Mesendoderm (in vitro differentiated cells): Measurements from ENCODE around the gene BTBD6.

Experiments used
- DNase-seq: peaks from one replicate; pipeline ENCODE4 v3.0.0; 2013
- H2AK5ac ChIP-seq: 2 replicates; pipeline ENCODE4 v1.6.1; 2013; ENCODE audit warnings: low read length, inconsistent platforms
- H2BK120ac ChIP-seq: 2 replicates; pipeline ENCODE4 v1.6.1; 2013; ENCODE audit warnings: low read depth, mild to moderate bottlenecking, low read length, moderate library complexity, mixed read lengths
- H2BK15ac ChIP-seq: replicated peaks from 2 replicates; pipeline ENCODE4 v1.6.1; 2013; ENCODE audit warnings: low read depth, mild to moderate bottlenecking, moderate library complexity
- H2BK5ac ChIP-seq: 2 replicates; pipeline ENCODE4 v1.6.1; 2013; ENCODE audit warnings: low read length, inconsistent platforms
- H3K18ac ChIP-seq: 2 replicates; pipeline ENCODE4 v1.6.1; 2013; ENCODE audit warnings: mild to moderate bottlenecking, low read length, mixed read lengths
- H3K23ac ChIP-seq: one replicate; pipeline ENCODE4 v1.6.1; 2013; ENCODE audit warnings: low read length
- H3K27ac ChIP-seq: 2 replicates; pipeline ENCODE4 v1.5.1; 2013; ENCODE audit warnings: low read depth, mild to moderate bottlenecking, inconsistent platforms, low read length, moderate library complexity
- H3K27me3 ChIP-seq: 2 replicates; pipeline ENCODE4 v1.6.1; 2013; ENCODE audit warnings: low read length, control low read depth, mild to moderate bottlenecking, inconsistent platforms; ENCODE audit not compliant: insufficient read depth, poor library complexity
- H3K36me3 ChIP-seq: 2 replicates; pipeline ENCODE4 v1.6.1; 2013; ENCODE audit warnings: low read length, inconsistent platforms; ENCODE audit not compliant: control insufficient read depth, insufficient read depth
- H3K4ac ChIP-seq: one replicate; pipeline ENCODE4 v1.6.1; 2013; ENCODE audit warnings: low read depth, mild to moderate bottlenecking, low read length, moderate library complexity
- H3K4me1 ChIP-seq: 2 replicates; pipeline ENCODE4 v1.6.1; 2013; ENCODE audit warnings: low read depth, low read length, inconsistent platforms; ENCODE audit not compliant: control insufficient read depth
- H3K4me2 ChIP-seq: 2 replicates; pipeline ENCODE4 v1.6.1; 2013; ENCODE audit warnings: low read length
- H3K4me3 ChIP-seq: 2 replicates; pipeline ENCODE4 v1.5.1; 2013; ENCODE audit warnings: mild to moderate bottlenecking, low read length
- H3K56ac ChIP-seq: one replicate; pipeline ENCODE4 v1.6.1; 2013; ENCODE audit warnings: low read length
- H3K79me1 ChIP-seq: 2 replicates; pipeline ENCODE4 v1.6.1; 2013; ENCODE audit warnings: low read length, inconsistent platforms
- H3K79me2 ChIP-seq: 2 replicates; pipeline ENCODE4 v1.6.1; 2013; ENCODE audit warnings: mild to moderate bottlenecking, low read length; ENCODE audit not compliant: control insufficient read depth, insufficient read depth
- H3K9ac ChIP-seq: 2 replicates; pipeline ENCODE4 v1.6.1; 2013; ENCODE audit warnings: low read length, inconsistent platforms
- H4K5ac ChIP-seq: one replicate; pipeline ENCODE4 v1.6.1; 2013; ENCODE audit warnings: low read length
- H4K8ac ChIP-seq: one replicate; pipeline ENCODE4 v1.6.1; 2013; ENCODE audit warnings: low read depth, mild to moderate bottlenecking, control low read depth, low read length, moderate library complexity
- WGBS: extraction: QIAGEN DNeasy Blood & Tissue Kit; methylation state at CpG from one replicate; pipeline ENCODE4 v1.1.7; 2013; ENCODE audit warnings: low lambda C conversion rate, missing lambda C conversion rate; ENCODE audit not compliant: insufficient coverage; ENCODE audit errors: extremely low coverage; 5-methylcytosine and 5-hydroxymethylcytosine counted together

The BTBD6 gene

GRCh38 chr14:105251920-105252319 is 3.6 kb downstream of the BTBD6 start:
- H3K4me2 ChIP-seq: no peak overlapping the region
- no peak overlapping the region for H3K56ac ChIP-seq
- H3K9ac ChIP-seq: no peak overlapping the region
- no peak overlapping the region for H4K8ac ChIP-seq
- no peak overlapping the region for H3K23ac ChIP-seq
- no peaks in the 10 kb centered on the region for H3K27me3 ChIP-seq
- no peak overlapping the region for H2BK5ac ChIP-seq
- no peak for DNase-seq
- H2AK5ac ChIP-seq: no peak overlapping the region
- peaks cover 2% of the 10 kb centered on the region for H3K36me3 ChIP-seq
- no peak overlapping the region for H3K4me3 ChIP-seq
- H4K5ac ChIP-seq: no peak overlapping the region
- H3K79me2 ChIP-seq: no peaks in the 10 kb centered on the region
- peaks cover 2% of the 10 kb centered on the region for H3K79me1 ChIP-seq
- no CpG with 5 or more reads among the region's 6 CpGs for WGBS
- no peaks in the 10 kb centered on the region for H3K4me1 ChIP-seq
- H2BK15ac ChIP-seq: no peak overlapping the region
- H3K27ac ChIP-seq: no peak overlapping the region
- H2BK120ac ChIP-seq: no peak overlapping the region
- no peak overlapping the region for H3K4ac ChIP-seq
- no peak overlapping the region for H3K18ac ChIP-seq

DNA sequence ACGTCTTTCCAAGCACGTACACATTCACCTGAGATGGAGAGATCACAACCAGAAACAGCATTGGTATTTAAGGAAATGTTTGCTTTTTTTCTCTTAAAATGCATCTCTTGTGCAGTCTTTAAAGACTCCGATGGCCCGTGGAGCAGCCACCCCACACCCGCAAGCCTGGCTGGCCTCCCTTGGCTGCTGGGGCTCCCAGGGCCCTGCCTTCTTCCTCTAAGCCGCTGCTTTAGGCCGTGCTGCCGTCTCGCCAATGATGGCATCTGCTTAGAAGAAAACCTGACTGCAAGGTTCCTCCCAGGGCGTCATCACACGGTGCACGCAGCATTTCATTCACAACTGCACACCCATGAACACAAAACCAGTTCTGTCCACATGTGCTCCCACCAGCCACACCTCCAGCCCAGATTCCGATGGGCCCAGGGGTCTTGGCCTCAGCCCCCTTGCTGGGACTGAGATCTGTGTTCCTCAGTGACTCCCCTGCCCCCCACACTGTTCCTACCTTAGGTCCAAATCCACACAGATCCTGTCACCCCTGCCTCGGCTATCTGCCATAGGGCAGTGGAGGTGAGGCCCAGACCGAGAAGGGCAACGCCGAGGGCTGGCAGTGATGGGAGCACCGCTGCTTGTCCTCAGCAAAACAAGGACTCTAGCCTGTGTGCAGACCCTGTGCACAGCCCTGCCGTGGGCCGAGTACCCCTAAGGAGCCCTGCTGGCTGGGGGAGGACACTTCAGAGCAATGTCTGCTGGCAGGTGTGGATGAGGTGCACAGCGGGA is 4.4 kb downstream of the BTBD6 start:
- Histone ChIP-seq H3K36me3 (peaks cover 2% of the 10 kb centered on the region), H3K56ac (no peak overlapping the region), H3K23ac (peak overlapping the region; percentile 94), H3K27ac (no peak overlapping the region), H4K5ac (no peak overlapping the region), H3K9ac (no peak overlapping the region), H3K79me2 (no peaks in the 10 kb centered on the region), H2BK15ac (no peak overlapping the region), H2BK5ac (no peak overlapping the region), H2AK5ac (no peak overlapping the region), H3K4ac (no peak overlapping the region), H3K79me1 (peaks cover under 1% of the 10 kb centered on the region), H3K27me3 (no peaks in the 10 kb centered on the region), H3K4me3 (no peak overlapping the region), H2BK120ac (no peak overlapping the region), H3K18ac (no peak overlapping the region), H3K4me2 (no peak overlapping the region), H3K4me1 (no peaks in the 10 kb centered on the region), H4K8ac (no peak overlapping the region)
- no peak for DNase-seq
- no CpG with 5 or more reads among the region's 21 CpGs for WGBS

GRCh38 chr14:105253329-105253682 is 5.0 kb downstream of the BTBD6 start:
- DNase-seq: no peak
- no peak overlapping the region for H3K18ac ChIP-seq
- H3K27me3 ChIP-seq: no peaks in the 10 kb centered on the region
- H3K9ac ChIP-seq: no peak overlapping the region
- no CpG with 5 or more reads among the region's 9 CpGs for WGBS
- H4K8ac ChIP-seq: no peak overlapping the region
- no peaks in the 10 kb centered on the region for H3K79me2 ChIP-seq
- H2BK5ac ChIP-seq: no peak overlapping the region
- H2AK5ac ChIP-seq: no peak overlapping the region
- H3K36me3 ChIP-seq: peaks cover 2% of the 10 kb centered on the region
- H3K4me1 ChIP-seq: no peaks in the 10 kb centered on the region
- H3K4me3 ChIP-seq: no peak overlapping the region
- H2BK120ac ChIP-seq: no peak overlapping the region
- no peak overlapping the region for H3K23ac ChIP-seq
- no peaks in the 10 kb centered on the region for H3K79me1 ChIP-seq
- no peak overlapping the region for H3K4me2 ChIP-seq
- no peak overlapping the region for H4K5ac ChIP-seq
- H3K27ac ChIP-seq: no peak overlapping the region
- no peak overlapping the region for H3K56ac ChIP-seq
- H3K4ac ChIP-seq: no peak overlapping the region
- H2BK15ac ChIP-seq: no peak overlapping the region

GRCh38 chr14:105255021-105255507 is 6.7 kb downstream of the BTBD6 start:
- no peak overlapping the region for H3K56ac ChIP-seq
- H4K8ac ChIP-seq: no peak overlapping the region
- no peak overlapping the region for H3K23ac ChIP-seq
- no peaks in the 10 kb centered on the region for H3K27me3 ChIP-seq
- no peak overlapping the region for H2BK120ac ChIP-seq
- no peak overlapping the region for H2BK15ac ChIP-seq
- H3K27ac ChIP-seq: no peak overlapping the region
- H3K9ac ChIP-seq: no peak overlapping the region
- H2BK5ac ChIP-seq: no peak overlapping the region
- H4K5ac ChIP-seq: no peak overlapping the region
- no peaks in the 10 kb centered on the region for H3K79me2 ChIP-seq
- no peak overlapping the region for H3K4ac ChIP-seq
- H3K36me3 ChIP-seq: peaks cover 2% of the 10 kb centered on the region
- no CpG with 5 or more reads among the region's 6 CpGs for WGBS
- DNase-seq: no peak
- no peak overlapping the region for H3K4me3 ChIP-seq
- no peaks in the 10 kb centered on the region for H3K4me1 ChIP-seq
- H3K79me1 ChIP-seq: no peaks in the 10 kb centered on the region
- H2AK5ac ChIP-seq: no peak overlapping the region
- H3K18ac ChIP-seq: no peak overlapping the region
- no peak overlapping the region for H3K4me2 ChIP-seq

- H3K56ac ChIP-seq: no peak overlapping the region
- H3K27me3 ChIP-seq: no peaks in the 10 kb centered on the region
- no peaks in the 10 kb centered on the region for H3K4me1 ChIP-seq
- H3K4ac ChIP-seq: no peak overlapping the region
- no peak overlapping the region for H4K8ac ChIP-seq
- no peak overlapping the region for H3K23ac ChIP-seq
- H2BK120ac ChIP-seq: no peak overlapping the region
- no peak overlapping the region for H4K5ac ChIP-seq
- no peaks in the 10 kb centered on the region for H3K36me3 ChIP-seq
- no peak overlapping the region for H3K4me3 ChIP-seq
- no peak overlapping the region for H2BK15ac ChIP-seq
- no peaks in the 10 kb centered on the region for H3K79me1 ChIP-seq
- no peak overlapping the region for H2AK5ac ChIP-seq
- no peak overlapping the region for H2BK5ac ChIP-seq
- no peak overlapping the region for H3K27ac ChIP-seq
- WGBS: no CpG with 5 or more reads among the region's 19 CpGs
- no peaks in the 10 kb centered on the region for H3K79me2 ChIP-seq
- H3K9ac ChIP-seq: no peak overlapping the region
- H3K4me2 ChIP-seq: no peak overlapping the region
- no peak for DNase-seq
- H3K18ac ChIP-seq: no peak overlapping the region
Measured at GRCh38 chr14:105256292-105256960, 8.1 kb downstream of the BTBD6 start.
